HG03139 (cell line): ENCODE results near the gene C1orf52.

Experiments used
- ATAC-seq: cut with Tn5 transposase; IDR thresholded peaks from one replicate; pipeline ENCODE4 v1.9.1; 2021; ENCODE audit not compliant: unreplicated experiment

The C1orf52 gene

GRCh38 chr1:85259118-85259911 is at the start of gene C1orf52:
C1orf52 (minus strand) TSS chr1:85259662; CDS start chr1:85259633, 29 bp downstream.
- ATAC-seq: peak; percentile 99

- ATAC-seq: no peak
These were observed 49.4 kb upstream of the C1orf52 start for GRCh38 chr1:85308833-85309350.

DNA sequence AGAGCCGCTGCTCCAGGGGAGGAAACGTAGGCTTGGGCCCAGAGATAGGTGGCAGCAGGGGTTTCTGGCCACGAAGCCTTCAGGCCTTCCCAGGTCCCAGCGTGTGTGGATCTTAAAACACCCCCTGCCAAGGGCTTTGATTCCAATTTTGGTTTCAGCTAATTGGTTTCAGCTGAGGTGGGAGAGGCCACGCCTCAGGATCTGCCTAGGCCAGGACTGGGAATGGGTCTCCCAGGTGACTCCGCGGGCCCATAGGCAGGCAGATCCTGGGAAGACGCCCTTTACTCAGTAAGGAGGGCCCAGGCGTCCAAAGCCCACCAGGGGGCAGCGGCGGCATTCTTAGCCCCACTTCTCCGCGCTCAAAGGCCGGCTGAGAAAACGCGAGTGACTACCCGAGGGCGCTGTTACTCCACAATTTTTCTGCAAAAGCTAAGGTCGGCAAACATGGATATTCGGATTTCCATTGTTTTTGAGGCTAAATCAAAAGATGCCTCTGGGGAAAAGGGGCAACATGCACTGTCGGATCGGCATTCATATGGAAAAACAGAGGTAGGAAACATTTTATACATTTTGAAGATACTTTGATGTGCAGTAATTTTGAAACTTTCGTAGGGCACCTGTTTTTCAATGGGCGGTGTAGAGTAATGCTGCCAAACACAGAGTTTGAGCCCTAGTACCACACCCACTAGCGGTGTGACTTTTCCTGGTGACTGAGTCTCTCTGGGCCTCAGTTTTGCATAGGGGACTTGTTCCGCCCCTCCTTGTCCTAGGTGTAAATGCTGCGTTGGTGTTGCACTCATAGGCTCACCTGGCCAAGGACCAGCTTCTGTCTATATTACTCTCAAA is 48.7 kb upstream of the C1orf52 start:
- peak; percentile 95 for ATAC-seq

GRCh38 chr1:85306236-85306635 is 46.8 kb upstream of the C1orf52 start:
- no peak for ATAC-seq

DNA sequence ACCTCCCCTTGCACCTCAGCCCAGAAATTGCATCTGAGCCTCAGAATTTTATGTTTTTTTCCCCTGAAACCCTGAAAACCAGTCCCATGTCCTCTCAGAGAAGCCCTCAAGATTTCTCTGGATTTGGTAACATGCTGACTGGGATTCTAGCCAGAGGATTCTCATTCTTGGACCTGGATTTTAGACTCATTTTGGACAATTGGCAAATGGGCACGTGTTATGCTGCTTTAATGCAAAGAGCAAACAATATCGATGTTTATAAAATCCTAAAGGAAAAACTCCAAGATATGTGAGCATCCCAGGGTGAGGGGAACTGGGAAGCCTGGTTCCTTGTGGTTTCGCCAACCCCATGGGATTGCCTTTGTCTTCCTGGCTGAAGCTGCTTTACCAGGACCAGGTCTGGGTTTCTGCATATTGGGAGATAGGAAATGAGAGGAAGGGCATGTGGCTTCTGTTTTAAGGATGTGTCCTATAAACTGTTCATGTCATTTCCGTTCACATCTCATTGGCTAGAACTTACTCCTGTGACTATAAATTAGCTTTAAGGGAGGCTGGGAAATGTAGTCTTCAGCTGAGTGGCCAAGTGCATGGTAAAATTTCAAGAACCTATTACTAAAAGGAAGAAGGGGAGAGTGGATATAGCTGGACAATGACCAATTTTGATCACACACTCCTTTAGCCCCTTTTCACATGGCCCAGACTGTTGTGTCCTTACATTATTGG is 44.1 kb upstream of the C1orf52 start:
- ATAC-seq: no peak

- ATAC-seq: no peak
These were observed 40.7 kb upstream of the C1orf52 start for GRCh38 chr1:85300140-85300539.

- peak; percentile 88 for ATAC-seq
These were observed 38.6 kb upstream of the C1orf52 start for GRCh38 chr1:85297855-85298629.

DNA sequence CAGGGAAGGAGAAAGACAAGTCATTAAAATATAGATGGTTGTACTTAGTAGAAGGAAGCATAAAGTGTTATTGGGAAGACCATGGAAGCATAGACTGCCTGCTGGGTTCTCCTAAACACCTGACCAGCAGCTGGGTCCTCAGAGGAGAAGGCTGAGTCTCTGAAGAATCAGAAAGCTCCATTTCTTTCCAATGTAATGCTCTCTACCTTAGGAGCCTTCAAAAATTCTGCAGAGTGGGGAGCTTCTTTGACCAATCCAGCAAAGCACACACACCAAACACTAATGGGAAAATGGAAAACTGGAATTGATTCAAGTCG is 38.0 kb upstream of the C1orf52 start:
- no peak for ATAC-seq

DNA sequence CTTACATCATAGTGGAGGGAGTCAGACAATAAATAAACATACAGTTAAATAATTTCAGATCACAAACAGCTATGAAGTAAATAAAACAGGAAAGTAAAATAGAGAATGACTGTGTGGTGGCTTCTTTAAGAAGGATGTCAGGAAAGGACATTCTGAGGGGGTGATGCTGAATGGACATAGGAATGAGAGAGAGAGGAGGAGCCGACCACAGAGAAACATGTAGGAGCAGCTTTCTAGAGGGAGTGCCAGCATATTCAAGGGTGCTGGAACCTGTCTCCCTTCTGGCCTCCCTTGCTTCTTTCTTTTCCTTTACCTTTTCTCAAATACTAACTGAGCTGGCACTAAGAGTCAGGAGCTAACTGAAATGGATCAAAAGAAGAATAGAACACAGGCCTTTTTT is 37.5 kb upstream of the C1orf52 start:
- no peak for ATAC-seq

GRCh38 chr1:85295654-85296053 is 36.2 kb upstream of the C1orf52 start:
- no peak for ATAC-seq

- ATAC-seq: no peak
These were observed 35.6 kb upstream of the C1orf52 start for GRCh38 chr1:85295006-85295431.

- no peak for ATAC-seq
These were observed 31.4 kb upstream of the C1orf52 start for GRCh38 chr1:85290826-85291225.

DNA sequence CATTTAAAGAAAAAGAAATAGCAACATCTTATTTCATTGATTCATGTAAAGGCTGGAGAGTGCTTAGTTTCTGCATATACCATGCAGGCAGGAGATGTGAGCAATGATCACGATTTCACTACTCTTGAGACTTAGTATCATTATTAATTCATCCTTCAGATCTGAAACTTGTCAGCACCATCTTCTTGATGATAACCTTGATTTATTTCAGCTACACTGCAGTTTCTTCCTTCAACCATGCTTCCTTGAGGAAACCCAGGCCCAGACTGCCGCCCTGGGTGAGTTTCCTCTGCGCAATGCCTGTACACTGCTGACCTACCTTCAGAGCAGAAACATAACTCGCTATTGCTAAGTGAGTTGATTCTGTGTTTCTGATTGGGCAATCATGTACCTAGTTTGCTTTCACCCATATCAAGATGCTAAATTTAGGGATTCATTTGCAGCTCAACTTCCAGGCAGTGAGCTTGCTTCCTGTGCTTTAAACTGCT is 30.4 kb upstream of the C1orf52 start:
- ATAC-seq: no peak

DNA sequence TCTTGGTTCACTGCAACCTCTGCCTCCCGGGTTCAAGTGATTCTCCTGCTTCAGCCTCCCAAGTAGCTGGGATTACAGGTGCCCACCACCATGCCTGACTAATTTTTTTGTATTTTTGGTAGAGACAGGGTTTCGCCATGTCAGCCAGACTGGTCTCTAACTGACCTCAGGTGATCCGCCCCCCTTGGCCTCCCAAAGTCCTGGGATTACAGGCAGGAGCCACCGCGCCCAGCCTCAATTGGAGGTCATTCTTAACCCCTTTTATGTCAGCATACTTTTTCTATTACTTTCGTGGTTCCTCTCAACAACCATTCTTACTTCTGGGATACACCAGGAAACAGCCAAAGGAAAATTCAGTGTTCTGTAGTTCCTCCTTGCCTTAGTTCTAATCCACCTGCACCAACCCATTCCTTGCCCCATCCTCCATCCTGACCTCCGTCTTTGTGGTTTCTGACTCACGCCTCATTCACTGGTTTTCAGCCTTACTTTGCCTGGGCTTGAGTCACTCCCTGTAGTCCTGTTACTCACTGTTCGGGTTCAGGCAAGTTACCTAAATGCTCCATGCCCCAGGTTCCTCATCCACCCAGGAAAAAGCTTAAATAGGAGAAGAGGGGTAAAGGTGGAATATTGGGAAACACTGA is 29.9 kb upstream of the C1orf52 start:
- ATAC-seq: no peak

DNA sequence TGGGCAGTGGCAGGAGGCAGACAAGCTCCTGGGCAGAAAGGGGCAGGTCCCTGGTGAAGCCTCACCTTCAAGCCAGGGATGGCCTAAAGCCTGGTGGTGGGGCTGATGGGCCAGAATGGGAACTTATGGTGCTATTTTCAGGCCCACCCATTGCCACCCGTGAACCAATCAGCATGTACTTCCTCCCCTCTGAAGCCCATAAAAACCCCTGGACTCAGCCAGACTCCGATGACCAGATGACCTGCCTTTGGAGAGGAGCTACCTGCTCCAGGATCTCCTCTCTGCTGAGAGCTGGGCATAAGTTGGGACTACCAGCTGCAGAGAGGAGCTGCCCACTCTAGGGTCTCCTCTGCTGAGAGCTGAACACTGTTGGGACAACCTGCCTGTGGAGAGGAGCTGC is 24.7 kb upstream of the C1orf52 start:
- no peak for ATAC-seq

DNA sequence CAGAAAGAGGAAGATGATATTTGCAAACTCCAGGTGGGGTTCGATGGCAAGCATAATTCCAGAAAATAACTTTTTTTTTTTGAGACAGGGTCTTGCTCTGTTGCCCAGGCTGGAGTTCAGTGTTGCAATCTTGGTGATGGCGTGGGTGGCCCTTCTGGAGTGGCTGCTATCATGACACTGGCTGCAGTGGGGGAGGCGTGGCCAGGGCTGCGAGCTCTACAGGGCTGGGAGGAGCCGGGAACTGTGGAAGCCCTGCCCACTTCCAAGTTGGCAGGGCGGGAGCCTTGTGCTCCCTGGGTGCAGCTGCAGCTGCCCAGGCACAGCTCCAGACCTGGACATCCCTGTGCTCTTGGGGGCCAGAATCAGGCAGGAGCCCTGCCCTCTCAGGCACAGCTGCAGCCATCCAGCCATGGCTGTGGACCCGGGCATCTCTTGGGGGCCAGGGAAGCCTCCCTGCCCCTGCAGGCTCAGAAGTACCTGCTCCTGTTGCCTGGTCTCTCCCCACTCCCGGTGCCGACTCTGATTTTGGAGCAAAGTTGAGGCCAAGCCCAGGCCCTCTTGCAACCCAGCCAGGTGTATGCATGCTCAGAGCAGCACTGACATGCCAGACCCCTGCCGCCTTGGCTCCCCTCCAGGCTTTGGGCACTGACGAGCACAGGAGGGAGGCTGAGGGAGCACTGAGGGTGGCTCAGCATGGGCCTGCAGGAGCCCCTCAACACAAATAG is 24.2 kb upstream of the C1orf52 start:
- no peak for ATAC-seq

- ATAC-seq: no peak
These were observed 23.0 kb upstream of the C1orf52 start for GRCh38 chr1:85282424-85282823.

DNA sequence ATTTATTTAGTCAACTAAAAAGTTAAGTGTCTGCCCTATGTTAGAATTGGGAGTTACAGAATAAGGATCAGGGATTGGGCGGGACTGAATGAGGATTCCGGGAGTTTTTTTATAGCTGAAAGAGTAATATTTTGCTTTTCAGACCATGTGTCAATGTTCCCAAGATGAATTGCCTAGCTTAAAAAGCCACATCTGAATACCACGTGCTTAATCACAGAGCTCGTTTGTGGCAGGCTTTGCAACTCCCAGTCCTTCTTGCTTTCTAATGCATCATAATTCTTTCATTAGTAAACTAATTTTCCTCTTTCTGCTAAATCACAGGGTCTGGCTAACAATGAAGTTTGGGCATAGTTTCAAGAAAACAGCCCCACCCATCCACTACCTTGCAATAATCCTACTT is 21.2 kb upstream of the C1orf52 start:
- ATAC-seq: no peak

DNA sequence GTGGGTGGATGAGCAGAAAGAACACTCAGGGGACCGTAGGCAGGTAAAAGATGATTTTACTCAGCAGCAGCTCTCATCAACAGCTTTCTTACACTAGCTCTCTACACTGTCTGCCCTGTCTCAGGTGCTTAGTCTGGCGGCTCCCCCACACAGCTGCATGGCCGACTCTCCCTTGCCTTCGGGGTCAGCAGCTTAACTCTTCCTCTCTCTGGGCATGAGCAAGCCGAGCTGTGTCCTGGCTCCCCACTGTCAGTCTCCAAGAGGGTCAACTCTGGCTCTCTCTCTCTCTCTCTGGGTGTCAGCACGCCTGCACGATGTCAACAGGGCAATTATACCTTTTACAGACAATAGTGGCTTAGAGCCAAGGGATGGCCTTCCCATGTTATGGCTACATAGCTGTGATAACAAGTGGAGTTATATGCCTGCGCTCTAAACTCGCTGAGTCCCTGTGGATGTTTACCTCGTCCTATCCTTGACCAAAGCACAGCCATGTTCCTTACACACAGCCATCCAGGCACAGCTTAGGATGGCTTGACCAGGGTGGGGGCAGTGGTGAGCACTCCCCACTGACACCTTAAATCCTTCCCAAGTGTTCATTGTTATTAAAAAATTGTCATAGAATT is 20.1 kb upstream of the C1orf52 start:
- no peak for ATAC-seq
